Neural progenitor cell (in vitro differentiated cells): ENCODE measurements around the gene VWA3B.

Source experiments
- EZH2 ChIP-seq: fragments of 200-600 bp; sonication (generic); IDR thresholded peaks from 2 replicates; pipeline ENCODE4 v1.6.1; 2017; ENCODE audit warnings: antibody characterized with exemption, mild to moderate bottlenecking, moderate library complexity
- EZH2phosphoT487 ChIP-seq: fragments of 200-600 bp; sonication (generic); IDR thresholded peaks from 2 replicates; pipeline ENCODE4 v1.6.1; 2017; ENCODE audit warnings: antibody characterized with exemption
- TF ChIP-seq, protein P1 (sequence below): fragments of 200-600 bp; sonication (generic); IDR thresholded peaks from 2 replicates; pipeline ENCODE4 v1.5.1; 2017; ENCODE audit warnings: antibody characterized with exemption, mild to moderate bottlenecking

DNA sequence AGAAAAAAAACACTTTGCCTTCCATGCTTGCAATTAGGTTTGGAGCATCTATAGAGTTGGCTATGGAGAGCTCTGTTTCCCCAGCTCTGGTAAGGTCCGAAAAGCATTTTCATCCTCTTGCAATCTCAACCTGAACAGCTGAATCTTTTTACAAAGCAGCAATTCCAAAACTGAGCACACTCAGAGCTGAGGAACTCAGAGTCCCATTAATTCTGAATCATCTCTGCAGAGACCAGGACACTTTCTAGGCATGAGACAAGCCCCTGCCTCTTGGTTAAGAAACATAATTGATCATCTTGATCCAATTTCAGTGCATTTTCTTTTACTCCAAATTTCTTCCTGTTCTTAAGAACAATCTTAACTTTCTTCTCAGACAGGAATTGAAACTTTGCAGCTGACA is 263.4 kb downstream of the VWA3B start:
- TF ChIP-seq, protein P1, sequence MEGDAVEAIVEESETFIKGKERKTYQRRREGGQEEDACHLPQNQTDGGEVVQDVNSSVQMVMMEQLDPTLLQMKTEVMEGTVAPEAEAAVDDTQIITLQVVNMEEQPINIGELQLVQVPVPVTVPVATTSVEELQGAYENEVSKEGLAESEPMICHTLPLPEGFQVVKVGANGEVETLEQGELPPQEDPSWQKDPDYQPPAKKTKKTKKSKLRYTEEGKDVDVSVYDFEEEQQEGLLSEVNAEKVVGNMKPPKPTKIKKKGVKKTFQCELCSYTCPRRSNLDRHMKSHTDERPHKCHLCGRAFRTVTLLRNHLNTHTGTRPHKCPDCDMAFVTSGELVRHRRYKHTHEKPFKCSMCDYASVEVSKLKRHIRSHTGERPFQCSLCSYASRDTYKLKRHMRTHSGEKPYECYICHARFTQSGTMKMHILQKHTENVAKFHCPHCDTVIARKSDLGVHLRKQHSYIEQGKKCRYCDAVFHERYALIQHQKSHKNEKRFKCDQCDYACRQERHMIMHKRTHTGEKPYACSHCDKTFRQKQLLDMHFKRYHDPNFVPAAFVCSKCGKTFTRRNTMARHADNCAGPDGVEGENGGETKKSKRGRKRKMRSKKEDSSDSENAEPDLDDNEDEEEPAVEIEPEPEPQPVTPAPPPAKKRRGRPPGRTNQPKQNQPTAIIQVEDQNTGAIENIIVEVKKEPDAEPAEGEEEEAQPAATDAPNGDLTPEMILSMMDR = no peak
- TF ChIP-seq EZH2 (no peak), EZH2phosphoT487 (no peak)
